SKM-1 (cell line): ENCODE data around the gene MCF2L2.

Source experiments
- DNase-seq: peaks from one replicate; lab custom pipeline; 2025; ENCODE audit not compliant: unreplicated experiment; lab: John Stamatoyannopoulos, UW

MCF2L2 gene

DNA sequence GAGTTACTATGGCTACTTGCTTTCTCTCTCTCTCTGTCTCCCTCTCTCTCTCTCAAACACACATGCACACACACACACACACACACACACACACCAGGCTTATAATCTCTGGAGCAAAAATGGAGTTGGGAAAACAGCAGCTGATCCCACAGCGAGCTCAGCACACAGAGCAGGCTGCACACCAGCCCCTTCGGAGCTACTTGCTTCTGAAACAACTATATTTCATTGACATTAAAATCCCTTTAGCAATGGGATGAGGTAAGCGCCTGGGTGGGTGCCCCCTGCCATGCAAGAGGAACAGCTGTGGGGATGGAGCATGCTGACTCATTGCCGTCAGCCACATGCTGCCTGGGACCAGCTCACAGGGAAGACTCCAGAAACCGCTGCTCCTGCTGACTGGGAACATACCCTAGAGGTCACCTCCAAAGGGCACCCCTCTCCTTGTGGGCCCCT lies 129.7 kb downstream of the MCF2L2 start:
- peak; percentile 64 for DNase-seq

DNA sequence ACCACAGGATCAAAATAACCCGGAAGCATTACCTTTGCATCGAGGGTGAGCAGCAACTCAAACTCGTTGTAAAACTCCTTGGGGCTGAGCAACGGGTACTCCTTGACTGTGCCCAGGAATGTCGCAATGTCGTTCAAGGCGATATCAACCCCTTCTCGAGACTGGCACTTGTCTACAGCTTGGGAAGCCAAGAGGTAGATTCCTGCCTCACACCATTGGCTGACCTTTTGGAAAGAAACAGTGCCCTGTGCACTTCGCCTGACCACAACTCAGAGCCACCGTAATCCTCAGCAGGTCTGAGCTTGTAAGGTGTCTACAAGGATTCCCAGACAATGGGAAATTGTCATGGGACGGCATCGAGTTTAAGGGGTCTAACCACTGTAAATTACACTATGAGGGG lies 131.5 kb downstream of the MCF2L2 start:
- no peak for DNase-seq

DNA sequence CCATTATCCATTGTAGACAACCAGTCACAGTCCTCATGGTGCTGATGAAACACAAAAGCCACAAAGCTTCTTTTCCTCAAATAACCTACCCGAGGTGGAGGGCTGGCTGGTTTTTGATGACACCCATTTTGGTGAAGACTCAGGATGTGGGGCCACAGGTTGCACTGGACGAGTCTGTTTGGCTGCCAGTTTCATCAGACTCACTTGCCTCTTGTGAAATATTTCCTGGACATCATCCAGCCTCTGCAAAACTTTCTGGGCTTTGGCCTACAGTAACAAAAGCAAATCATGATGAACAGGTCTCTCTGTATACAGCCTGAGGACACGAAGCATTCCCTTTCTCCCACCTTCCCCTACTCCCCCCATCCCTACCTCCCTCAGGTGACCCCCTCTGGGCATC lies 133.2 kb downstream of the MCF2L2 start:
- peak; percentile 93 for DNase-seq

DNA sequence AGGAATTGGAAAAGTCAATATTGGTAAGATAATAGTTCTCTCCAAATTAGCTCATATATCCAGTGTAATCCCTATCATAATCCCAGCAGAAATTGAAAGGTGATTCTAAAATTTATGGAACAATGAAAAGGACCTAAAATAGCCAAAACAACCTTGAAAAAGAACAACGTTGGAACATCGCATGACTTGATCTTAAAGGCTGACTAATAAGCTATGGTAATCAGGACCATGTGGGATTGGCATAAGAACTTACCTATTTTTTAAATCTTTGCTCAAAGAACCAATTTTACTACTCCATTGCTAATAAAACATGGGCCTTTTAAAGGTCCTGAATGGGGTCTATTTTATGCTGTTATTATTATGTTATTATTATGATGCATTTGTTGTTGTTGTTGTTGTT lies 134.5 kb downstream of the MCF2L2 start:
- no peak for DNase-seq

DNA sequence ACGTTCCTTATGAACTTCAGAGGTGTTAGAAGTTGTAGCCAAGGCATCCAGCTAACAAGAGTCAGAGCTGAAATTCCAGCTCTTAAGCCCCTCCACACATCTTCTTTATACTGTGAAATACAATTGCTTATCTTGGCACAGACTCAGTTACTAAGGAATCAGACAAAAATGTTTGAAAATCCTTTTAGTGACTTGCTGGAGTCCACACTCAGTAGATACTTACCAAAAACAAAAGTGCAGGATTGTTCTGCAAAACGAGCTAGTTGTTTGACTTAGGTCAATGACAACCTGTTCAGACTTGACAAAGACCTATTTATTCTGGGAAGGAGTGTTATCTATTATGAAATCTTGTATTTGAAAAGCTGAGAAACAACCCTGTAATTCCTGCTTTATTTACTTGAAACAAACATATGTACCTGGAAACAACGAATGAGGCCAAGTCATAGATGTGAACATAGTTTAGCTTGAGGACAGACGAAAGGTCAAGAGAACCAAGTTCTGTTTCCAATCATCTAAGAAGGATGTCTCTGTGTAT lies 136.9 kb downstream of the MCF2L2 start:
- DNase-seq, result no peak

DNA sequence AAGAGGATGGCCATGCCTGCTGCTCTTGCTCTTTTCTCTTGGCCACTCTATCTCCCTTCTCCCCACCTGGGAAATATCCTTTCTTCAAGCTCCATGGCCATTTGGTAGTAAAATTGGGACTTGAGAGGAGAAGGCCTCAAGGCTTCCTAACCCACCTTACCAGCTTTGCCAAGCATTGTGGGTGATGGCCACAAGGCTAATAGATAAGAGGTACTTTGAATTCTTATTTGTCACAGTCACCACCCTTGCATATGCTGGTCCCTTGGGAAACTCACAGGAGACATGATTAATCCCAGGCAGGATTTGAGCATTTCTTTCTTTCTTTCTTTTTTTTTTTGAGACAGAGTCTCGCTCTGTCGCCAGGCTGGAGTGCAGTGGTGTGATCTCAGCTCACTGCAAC lies 138.2 kb downstream of the MCF2L2 start:
- DNase-seq, result no peak

DNA sequence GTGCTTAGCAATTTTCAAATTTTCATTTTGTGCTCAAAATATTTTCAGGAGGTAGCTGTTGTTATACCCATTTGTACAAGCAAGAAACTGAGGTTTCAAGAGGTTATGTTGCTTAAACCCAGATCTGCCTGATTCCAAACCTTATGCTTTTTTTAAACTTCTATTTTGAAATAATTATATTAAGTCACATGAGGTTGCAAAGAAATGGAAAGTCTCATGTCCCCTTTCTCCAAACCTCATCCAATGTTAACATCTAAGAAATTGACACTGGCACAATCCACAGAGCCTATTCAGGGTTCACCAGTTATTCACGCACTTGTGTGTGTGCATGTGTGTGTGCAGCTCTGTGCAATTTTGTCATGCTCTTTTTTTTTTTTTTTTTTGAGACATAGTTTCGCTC lies 140.3 kb downstream of the MCF2L2 start:
- no peak for DNase-seq

DNA sequence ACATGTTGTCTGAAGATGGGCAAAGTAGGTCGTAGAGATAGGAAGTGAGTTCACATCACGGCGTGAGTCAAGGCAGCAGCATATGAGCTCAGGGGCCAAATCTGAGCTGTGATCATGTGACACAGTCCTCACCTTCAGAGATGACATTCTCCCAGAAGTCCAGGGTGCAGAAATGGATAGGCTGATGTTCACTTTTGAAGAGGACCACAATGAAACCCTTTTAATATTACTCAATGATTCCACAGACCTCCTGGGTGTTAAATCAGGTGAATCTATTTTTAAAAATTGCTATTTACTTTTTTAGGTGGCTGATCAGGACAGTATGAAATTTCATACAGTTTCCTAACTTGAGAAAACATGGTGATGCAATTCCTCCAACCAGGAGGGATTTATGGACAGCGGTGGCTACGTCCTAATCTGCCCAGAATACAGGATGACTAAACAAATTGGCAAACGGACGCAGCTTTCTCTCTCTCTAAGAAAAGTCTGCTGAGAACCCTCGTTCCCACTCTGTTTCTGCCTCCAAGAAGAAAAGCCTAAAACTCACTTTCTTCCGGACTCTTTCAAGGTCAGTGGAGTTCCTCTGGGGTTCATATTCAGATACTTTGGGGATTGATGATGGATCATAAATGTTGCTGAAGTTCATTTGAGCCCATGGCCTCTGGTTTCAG lies 141.0 kb downstream of the MCF2L2 start:
- no peak for DNase-seq

DNA sequence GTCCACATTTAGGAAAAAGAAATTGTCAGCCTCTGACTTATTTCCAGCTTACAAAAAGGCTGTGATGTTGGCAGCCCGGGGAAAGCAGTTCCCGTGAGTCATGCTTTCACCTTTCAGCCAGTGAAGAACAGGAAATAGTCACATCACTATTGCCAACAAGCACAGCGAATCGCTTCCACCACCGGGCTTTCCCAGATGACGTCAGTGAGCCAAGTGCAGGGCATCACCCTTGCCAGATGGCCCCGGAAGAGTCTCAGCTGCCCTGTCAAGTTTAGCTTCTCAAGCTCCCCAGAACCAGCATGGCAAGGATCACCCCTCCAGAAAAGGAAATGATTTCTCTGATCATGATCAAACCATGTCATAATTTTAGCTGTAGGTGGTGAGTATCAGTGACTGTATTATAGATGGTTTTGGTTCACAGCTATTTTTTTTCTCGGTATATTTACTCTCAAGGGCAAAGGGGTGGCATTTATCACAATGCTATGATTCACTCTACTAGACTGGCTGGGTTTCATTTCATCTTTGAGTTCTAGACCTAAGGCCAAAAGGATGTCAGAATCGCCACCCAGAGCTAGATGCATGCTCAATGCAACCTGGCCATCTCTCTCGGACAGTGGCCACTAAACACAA lies 142.5 kb downstream of the MCF2L2 start:
- peak; percentile 53 for DNase-seq

DNA sequence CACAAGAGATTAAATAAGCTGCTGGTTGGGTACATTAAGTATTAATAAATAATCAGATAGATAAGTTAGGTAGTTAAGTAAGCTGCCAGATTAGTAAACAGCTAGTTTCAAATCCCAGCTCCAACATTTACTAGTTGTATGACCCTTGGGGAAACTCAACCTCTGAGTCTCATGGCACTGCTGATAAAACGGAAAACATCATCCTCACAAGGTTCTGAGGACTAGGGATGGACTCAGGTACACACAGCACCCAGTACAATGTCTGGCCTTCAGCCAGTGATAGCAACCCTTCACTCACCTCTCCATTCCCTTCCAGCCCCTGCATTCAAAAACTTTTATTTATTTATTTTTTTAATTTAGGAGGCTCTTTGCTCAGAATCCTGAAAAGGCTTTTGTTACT lies 143.1 kb downstream of the MCF2L2 start:
- no peak for DNase-seq

DNA sequence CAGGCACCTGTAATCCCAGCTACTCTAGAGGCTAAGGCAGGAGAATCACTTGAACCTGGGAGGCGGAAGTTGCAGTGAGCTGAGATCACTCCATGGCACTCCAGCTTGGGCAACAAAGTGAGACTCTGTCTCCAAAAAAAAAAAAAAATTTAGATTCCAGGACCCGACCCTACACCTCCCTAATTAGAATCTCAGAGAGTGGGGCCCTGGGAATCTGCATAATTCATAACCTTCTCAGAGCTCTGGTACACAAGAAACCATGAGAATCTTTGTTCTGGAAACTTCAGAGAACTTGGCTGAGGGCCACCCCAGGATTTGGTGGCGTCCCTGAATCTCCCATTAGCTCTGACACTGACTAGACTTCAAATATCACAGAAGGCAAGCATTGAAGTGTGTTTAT lies 143.8 kb downstream of the MCF2L2 start:
- DNase-seq, result no peak

DNA sequence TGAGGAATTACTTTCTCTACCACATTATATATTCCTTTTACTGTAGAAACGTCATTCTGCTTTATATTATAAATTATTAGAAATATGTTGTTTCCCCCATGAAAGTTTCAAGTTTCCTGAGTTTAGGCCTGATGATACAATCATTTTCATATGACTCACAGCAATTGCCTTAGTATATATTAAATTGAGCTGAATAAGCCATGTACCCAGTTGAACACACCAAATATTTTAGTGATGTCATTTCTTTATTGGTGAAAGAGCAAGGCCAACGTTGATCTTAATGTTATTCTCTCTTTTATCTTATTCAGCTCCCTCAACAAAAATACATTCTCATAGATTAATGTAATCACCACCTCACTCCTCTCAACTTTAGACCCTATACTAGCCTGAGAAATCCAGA lies 144.5 kb downstream of the MCF2L2 start:
- DNase-seq, result no peak

DNA sequence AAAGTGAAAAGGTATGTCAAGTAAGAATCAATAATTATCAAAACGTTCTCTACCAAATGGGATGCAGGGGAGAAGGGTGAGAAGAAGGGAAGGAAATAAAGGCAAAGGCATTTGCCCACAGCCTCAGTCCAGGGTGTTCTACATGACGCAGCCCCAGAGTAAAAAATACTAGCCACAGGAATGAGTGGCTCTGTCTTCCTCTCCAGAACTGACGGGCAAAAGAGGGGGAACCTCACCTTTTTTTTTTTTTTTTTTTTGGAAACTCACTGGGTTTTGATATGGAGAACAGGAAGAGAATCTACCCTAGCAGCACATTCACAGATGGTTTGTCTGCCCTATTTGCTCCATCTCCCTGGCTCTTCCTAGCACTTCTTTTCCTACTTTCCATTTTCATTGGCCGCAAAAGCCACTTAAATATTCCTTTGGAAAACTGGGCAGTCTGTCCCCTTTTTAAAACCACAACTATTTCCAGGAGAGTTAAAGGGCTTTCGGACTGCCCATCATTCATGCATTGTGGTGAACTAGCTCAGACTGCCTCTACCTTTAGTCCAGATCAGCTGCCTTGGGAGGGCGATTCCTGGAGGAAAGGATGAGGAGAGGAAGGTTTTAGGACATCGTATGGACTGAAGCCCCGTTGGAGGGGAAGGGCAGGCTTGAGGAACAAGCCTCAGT lies 147.2 kb downstream of the MCF2L2 start:
- DNase-seq, result no peak

DNA sequence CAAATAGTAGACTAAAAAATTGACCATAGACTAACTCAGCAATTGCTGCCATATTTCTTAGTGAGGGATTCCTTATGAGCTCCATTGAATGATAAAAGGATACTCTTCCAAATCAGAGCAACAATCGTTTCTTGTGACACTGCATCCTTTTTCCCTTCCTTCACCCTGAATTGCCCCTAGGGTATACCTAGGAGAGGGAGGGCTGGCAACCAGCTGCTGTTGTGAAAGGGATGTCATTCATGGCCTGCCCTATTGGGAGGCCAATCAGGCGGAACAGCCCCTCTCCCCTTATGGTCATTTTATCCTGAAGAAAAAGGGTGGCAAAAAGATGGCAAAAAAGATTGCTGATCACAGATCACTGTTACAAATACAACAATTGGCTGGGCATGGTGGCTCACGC lies 149.0 kb downstream of the MCF2L2 start:
- DNase-seq, result no peak

DNA sequence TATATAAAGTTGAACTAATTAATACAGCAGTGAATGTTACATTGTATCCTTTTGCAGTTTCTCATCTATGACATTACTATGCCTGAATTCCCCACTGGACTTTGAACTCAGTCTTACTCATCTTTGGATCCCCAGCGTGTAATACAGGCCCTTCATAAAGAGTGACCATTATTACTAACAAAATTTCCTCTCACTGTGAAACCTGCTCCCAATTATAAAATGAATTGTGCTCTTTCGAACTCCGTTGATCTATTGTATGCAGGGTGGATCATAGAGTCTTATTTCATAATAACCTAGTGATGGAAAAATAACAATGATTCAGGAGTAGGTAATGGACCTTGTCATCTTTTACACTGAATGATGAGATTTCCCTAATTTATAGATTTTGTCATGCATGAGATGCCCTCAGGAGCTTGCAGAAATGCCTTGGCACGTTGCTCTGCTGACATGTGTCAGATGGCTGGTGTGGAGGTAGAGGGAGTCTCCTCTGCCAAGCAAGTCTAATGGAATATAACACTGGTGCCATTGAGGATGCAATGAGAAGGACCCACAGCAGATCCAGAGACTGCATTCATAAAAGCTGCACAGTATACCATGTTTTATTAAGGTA lies 149.8 kb downstream of the MCF2L2 start:
- DNase-seq, result no peak

DNA sequence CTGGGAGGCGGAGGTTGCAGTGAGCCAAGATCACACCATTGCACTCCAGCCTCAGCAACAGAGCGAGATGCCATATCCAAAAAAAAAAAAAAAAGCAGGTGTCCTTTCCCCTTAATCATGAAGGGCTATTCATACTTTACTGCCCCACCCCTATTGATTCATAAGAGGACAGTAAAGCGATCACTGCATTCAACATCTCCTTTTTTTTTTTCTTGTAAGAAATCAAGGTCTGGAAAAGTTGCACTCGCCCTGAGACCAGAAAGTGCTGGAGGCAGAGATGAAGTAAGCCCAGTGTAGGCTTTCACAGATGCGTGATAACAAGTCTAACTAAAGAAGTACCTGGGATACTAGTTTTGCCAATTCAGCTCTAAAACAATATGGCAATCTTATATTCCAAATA lies 151.2 kb downstream of the MCF2L2 start:
- no peak for DNase-seq

DNA sequence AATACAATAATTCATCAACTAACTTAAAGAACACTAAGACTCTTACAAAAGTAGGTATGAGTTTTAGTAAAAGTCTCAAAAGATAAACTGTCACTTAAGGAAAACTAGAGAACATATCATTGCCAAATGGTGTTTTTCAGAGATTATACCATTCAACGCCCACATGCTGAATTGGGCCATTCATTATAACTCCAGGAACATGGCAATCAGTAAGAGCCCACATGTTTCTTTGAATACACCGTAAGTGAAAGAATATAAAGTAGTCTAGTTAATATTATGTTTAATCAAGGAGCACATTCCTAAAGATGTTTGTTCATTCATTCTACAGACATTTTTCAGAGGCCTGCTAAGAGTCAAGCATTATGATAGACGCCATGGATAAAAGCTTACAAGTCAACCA lies 152.5 kb downstream of the MCF2L2 start:
- DNase-seq, result no peak

DNA sequence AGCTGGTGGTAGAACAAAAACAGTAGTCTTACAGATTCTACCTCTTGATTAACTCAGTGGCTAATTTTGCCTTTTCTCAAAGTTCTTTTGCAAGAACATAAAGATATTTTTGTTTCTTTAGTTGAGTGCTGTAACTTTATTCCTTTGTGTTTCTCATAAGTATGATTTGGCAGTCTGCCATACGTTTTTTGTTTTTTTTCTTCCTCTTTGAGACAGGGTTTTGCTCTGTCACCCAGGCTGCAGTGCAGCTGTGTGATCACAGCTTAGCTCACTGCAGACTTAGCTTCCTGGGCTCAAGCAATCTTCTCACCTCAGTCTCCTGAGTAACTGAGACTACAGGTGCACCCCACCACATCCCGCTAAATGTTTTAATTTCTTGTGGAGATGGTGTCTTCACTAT lies 153.0 kb downstream of the MCF2L2 start:
- peak; percentile 33 for DNase-seq

DNA sequence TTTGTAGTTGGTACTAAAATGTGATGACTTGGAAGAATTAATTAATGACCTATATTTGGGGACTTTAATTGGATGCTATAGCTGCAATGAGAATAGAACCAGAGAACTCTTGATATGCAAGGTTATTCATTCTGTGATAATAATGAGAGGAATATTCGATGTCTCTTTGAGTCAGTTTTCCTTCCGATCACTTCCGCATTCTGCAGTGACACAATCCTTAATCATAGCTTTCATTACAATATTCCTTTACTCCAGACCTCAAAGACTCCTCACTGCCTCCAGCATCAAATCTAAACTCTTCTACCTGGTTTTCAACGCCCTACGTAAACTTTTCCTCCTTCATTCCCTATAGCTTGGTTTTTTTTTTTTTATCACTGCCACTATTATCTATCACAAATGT lies 153.8 kb downstream of the MCF2L2 start:
- DNase-seq, result no peak

DNA sequence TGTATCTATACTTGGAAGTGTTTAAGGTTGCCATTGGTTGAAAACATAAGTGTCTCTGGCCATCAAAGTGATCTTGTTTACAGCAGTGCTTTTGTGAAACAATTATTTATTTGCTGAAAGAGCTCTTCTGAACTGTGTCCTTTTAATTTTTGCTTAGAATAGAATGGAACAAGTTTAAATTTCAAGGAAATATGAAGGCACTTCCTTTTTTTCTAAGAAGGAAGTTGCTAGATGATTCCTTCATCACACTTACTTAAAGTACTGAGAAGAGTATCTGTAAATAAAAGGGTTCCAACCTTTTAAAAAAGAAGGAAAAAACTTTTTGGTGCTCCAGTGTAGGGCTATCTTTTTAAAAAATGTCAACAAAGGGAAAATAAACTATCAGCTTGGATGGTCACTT lies 155.6 kb downstream of the MCF2L2 start:
- DNase-seq, result no peak

DNA sequence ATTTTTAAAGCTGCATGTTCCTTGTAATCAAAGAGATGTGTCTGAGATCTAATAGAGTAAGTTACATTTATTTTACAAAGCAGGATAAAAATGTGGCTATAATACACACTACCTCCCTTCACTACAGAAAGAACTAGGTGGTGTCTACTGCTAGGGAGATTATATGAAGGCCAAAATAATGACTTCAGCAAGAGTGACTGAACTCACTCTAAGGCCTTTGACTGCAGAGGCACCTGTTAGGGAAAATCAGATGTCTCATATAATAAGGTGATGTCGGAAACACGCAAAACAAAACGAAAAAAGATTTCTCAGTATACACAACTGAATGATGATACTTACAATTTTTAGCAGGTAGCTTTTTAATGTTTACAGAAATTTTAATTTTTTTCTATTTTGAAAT lies 156.3 kb downstream of the MCF2L2 start:
- DNase-seq, result no peak

DNA sequence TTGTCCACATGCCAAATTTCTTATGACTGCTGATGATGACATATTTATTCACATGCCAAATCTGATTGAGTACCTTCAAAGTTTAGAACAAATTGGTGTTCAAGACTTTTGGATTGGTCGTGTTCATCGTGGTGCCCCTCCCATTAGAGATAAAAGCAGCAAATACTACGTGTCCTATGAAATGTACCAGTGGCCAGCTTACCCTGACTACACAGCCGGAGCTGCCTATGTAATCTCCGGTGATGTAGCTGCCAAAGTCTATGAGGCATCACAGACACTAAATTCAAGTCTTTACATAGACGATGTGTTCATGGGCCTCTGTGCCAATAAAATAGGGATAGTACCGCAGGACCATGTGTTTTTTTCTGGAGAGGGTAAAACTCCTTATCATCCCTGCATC lies 158.1 kb downstream of the MCF2L2 start:
- DNase-seq, result no peak
